ENCODE data around the gene ACAA1. TPM values are rescaled to one million over a fixed set of nuclear protein-coding genes. Genes with fewer than 3 reads are reported as not detected.
A peak's percentile ranks its signal among the peaks of the same experiment; 100 is the strongest.

The ACAA1 gene
- total and polyA plus RNA-seq, 2 of the 13 experiments (the other 11 are each of a cell fraction or from before 2014, with no cell fraction given), result 60.8 to 188 TPM

DNA sequence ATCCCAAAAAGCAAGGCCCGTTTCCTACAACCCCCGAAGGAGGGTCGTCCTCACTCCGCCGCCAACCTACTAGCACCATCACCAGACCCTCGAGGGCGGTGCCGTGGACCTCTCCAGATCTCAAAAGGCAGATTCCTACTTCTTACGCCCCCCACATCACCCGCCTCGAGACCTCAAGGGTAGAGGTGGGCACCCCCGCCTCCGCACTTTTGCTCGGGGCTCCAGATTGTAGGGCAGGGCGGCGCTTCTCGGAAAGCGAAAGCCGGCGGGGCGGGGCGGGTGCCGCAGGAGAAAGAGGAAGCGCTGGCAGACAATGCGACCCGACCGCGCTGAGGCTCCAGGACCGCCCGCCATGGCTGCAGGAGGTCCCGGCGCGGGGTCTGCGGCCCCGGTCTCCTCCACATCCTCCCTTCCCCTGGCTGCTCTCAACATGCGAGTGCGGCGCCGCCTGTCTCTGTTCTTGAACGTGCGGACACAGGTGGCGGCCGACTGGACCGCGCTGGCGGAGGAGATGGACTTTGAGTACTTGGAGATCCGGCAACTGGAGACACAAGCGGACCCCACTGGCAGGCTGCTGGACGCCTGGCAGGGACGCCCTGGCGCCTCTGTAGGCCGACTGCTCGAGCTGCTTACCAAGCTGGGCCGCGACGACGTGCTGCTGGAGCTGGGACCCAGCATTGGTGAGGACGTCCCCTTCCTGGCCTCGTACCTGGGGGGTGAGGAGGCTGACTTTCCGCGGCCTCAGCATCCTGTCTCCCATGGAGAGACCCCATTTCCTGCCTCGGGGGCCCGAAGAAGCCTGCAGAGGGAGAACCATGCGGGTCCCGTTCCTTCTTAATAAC, 1.6 kb upstream of the ACAA1 start, which contains the start of gene MYD88 (continued):
- TF ChIP-seq ZNF749 (CRISPR knock-in tag; IDR thresholded peaks at IDR 0.05; ENCODE audit: borderline replicate concordance) (peak; percentile 31; the same call in 1 of the 2 replicates), JDP2 (CRISPR knock-in tag; IDR thresholded peaks at IDR 0.05; ENCODE audit: borderline replicate concordance) (no peak; the same call in 1 of the 2 replicates), ZNF282 (IDR thresholded peaks at IDR 0.05; ENCODE audit: partially characterized antibody) (no peak), ZNF225 (CRISPR knock-in tag; IDR thresholded peaks at IDR 0.05) (0 out of 2 replicates have a peak, but pooled peaks have one; percentile 59), SRSF4 (IDR thresholded peaks at IDR 0.05; ENCODE audit: low read depth, low read length, poor library complexity, severe bottlenecking) (no peak), BORCS8-MEF2B (CRISPR knock-in tag; IDR thresholded peaks at IDR 0.05) (no peak), ZNF432 (CRISPR knock-in tag; IDR thresholded peaks at IDR 0.05; ENCODE audit: borderline replicate concordance) (no peak), NAIF1 (CRISPR knock-in tag; IDR thresholded peaks at IDR 0.05; ENCODE audit: borderline replicate concordance) (0 out of 2 replicates have a peak, but pooled peaks have one; percentile 36), ZNF383 (CRISPR knock-in tag; IDR thresholded peaks at IDR 0.05; ENCODE audit: borderline replicate concordance) (no peak), MEIS1 (CRISPR knock-in tag; IDR thresholded peaks at IDR 0.05; ENCODE audit: borderline replicate concordance) (no peak), NR2C2 (CRISPR knock-in tag; IDR thresholded peaks at IDR 0.05; ENCODE audit: borderline replicate concordance) (no peak), ZNF557 (CRISPR knock-in tag; IDR thresholded peaks at IDR 0.05) (no peak), KLF6 (CRISPR knock-in tag; IDR thresholded peaks at IDR 0.05) (0 out of 2 replicates have a peak, but pooled peaks have one; percentile 61), CAMTA2 (CRISPR knock-in tag; IDR thresholded peaks at IDR 0.05; ENCODE audit: borderline replicate concordance) (no peak), FIP1L1 (IDR thresholded peaks at IDR 0.05; ENCODE audit: borderline replicate concordance, insufficient read depth, low read depth, low read length) (no peak)
- TF ChIP-seq, protein P1, sequence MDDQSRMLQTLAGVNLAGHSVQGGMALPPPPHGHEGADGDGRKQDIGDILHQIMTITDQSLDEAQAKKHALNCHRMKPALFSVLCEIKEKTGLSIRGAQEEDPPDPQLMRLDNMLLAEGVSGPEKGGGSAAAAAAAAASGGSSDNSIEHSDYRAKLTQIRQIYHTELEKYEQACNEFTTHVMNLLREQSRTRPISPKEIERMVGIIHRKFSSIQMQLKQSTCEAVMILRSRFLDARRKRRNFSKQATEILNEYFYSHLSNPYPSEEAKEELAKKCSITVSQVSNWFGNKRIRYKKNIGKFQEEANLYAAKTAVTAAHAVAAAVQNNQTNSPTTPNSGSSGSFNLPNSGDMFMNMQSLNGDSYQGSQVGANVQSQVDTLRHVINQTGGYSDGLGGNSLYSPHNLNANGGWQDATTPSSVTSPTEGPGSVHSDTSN (CRISPR knock-in tag; IDR thresholded peaks at IDR 0.05; ENCODE audit: borderline replicate concordance), result no peak
- TF ChIP-seq, protein P2, sequence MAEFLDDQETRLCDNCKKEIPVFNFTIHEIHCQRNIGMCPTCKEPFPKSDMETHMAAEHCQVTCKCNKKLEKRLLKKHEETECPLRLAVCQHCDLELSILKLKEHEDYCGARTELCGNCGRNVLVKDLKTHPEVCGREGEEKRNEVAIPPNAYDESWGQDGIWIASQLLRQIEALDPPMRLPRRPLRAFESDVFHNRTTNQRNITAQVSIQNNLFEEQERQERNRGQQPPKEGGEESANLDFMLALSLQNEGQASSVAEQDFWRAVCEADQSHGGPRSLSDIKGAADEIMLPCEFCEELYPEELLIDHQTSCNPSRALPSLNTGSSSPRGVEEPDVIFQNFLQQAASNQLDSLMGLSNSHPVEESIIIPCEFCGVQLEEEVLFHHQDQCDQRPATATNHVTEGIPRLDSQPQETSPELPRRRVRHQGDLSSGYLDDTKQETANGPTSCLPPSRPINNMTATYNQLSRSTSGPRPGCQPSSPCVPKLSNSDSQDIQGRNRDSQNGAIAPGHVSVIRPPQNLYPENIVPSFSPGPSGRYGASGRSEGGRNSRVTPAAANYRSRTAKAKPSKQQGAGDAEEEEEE (CRISPR knock-in tag; IDR thresholded peaks at IDR 0.05; ENCODE audit: borderline replicate concordance), result no peak
- TF ChIP-seq, protein P3, sequence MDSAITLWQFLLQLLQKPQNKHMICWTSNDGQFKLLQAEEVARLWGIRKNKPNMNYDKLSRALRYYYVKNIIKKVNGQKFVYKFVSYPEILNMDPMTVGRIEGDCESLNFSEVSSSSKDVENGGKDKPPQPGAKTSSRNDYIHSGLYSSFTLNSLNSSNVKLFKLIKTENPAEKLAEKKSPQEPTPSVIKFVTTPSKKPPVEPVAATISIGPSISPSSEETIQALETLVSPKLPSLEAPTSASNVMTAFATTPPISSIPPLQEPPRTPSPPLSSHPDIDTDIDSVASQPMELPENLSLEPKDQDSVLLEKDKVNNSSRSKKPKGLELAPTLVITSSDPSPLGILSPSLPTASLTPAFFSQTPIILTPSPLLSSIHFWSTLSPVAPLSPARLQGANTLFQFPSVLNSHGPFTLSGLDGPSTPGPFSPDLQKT (CRISPR knock-in tag; IDR thresholded peaks at IDR 0.05; ENCODE audit: borderline replicate concordance), result 0 out of 2 replicates have a peak, but pooled peaks have one; percentile 55
- TF ChIP-seq, protein P4, sequence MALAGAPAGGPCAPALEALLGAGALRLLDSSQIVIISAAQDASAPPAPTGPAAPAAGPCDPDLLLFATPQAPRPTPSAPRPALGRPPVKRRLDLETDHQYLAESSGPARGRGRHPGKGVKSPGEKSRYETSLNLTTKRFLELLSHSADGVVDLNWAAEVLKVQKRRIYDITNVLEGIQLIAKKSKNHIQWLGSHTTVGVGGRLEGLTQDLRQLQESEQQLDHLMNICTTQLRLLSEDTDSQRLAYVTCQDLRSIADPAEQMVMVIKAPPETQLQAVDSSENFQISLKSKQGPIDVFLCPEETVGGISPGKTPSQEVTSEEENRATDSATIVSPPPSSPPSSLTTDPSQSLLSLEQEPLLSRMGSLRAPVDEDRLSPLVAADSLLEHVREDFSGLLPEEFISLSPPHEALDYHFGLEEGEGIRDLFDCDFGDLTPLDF (CRISPR knock-in tag; IDR thresholded peaks at IDR 0.05), result no peak; the same call in 1 of the 2 replicates
- TF ChIP-seq, protein P5, sequence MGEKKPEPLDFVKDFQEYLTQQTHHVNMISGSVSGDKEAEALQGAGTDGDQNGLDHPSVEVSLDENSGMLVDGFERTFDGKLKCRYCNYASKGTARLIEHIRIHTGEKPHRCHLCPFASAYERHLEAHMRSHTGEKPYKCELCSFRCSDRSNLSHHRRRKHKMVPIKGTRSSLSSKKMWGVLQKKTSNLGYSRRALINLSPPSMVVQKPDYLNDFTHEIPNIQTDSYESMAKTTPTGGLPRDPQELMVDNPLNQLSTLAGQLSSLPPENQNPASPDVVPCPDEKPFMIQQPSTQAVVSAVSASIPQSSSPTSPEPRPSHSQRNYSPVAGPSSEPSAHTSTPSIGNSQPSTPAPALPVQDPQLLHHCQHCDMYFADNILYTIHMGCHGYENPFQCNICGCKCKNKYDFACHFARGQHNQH (CRISPR knock-in tag; IDR thresholded peaks at IDR 0.05), result 0 out of 2 replicates have a peak, but pooled peaks have one; percentile 27
